Spinal cord (tissue), 10 donors: ENCODE measurements around the gene ABHD17B. TPM values are rescaled to one million over a fixed set of nuclear protein-coding genes. Genes with fewer than 3 reads are reported as not detected.

Source experiments
- DNase-seq, 6 donors: peaks; one replicate each; pipeline versions ENCODE4 v3.0.0 to v3.0.0-alpha.2; 2013 to 2015; ENCODE audit warnings: low spot score in 6 of 6, low read depth in 4 of 6
- H3K27ac ChIP-seq: one replicate; pipeline ENCODE4 v1.5.1; 2013; ENCODE audit warnings: low read depth, low read length, control low read depth
- H3K27me3 ChIP-seq: one replicate; pipeline ENCODE4 v1.6.1; 2013; ENCODE audit warnings: low read length; ENCODE audit not compliant: control insufficient read depth, insufficient read depth
- H3K36me3 ChIP-seq: one replicate; pipeline ENCODE4 v1.6.1; 2013; ENCODE audit warnings: low read length; ENCODE audit not compliant: control insufficient read depth, insufficient read depth
- H3K4me1 ChIP-seq: one replicate; pipeline ENCODE4 v1.6.1; 2013; ENCODE audit warnings: low read length; ENCODE audit not compliant: control insufficient read depth, insufficient read depth
- H3K4me3 ChIP-seq: one replicate; pipeline ENCODE4 v1.5.1; 2013; ENCODE audit warnings: low read depth, low read length, control low read depth
- H3K9me3 ChIP-seq: one replicate; pipeline ENCODE4 v1.6.1; 2013; ENCODE audit warnings: low read length; ENCODE audit not compliant: control insufficient read depth, insufficient read depth
- WGBS: methylation state at CpG from one replicate; pipeline ENCODE4 v1.1.5; 2013; ENCODE audit warnings: missing lambda C conversion rate; ENCODE audit not compliant: insufficient coverage; 5-methylcytosine and 5-hydroxymethylcytosine counted together
- polyA plus RNA-seq, 2 donors: library from polyadenylated mRNA; unstranded; fragments of 120-200 nt; gene quantifications; one replicate each; pipeline ENCODE4 v1.2.1, GENCODE V29; 2013; ENCODE audit not compliant: insufficient read length in 2 of 2
- total RNA-seq, 2 donors: library from RNA; depleted of rRNA in 1 of 2; stranded (reverse); fragments of 120-200 nt in 1 of 2; fragments of >200 nt in 1 of 2; gene quantifications; one replicate each; pipeline versions ENCODE4 v1.2.3 to v1.2.4, GENCODE V29; 2013 to 2014
- donor health status: healthy.

ABHD17B gene
- total and polyA plus RNA-seq, 4 donors: 33.7 to 91.8 (median 50.4) TPM

DNA sequence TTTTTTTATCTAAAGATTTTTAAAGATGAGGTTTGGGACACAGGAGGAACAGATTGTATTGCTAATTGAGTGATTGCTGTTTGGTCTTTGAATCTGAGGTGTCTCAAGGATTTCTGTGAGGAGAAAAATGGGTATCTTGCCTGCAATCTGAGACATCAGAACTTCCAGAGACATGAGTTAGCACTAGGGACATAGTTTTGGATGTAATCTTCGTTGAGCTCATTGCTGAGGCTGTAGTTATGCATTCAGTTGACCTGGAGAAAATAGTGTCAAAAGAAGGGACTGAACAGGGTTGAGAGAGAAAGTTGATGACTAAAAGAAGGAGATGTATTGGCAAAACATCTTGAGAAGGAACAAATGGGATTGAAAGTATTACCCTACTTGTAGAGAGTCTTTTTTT lies 25.1 kb upstream of the ABHD17B start:
- Histone ChIP-seq H3K36me3 (no peaks in the 10 kb centered on the region), H3K4me1 (no peaks in the 10 kb centered on the region), H3K9me3 (no peaks in the 10 kb centered on the region), H3K27me3 (no peaks in the 10 kb centered on the region), H3K4me3 (no peak overlapping the region), H3K27ac (no peak overlapping the region)
- 71% methylated on average over 1 of the region's 1 CpG for WGBS
- no peak for DNase-seq

GRCh38 chr9:71931166-71931565 lies 20.2 kb upstream of the ABHD17B start:
- no peak overlapping the region for H3K4me3 ChIP-seq
- H3K4me1 ChIP-seq: peaks cover 4% of the 10 kb centered on the region
- no CpG with 5 or more reads among the region's 2 CpGs for WGBS
- H3K27me3 ChIP-seq: no peaks in the 10 kb centered on the region
- no peaks in the 10 kb centered on the region for H3K9me3 ChIP-seq
- H3K36me3 ChIP-seq: no peaks in the 10 kb centered on the region
- no peak overlapping the region for H3K27ac ChIP-seq
- no peak for DNase-seq

GRCh38 chr9:71929791-71930440 lies 18.9 kb upstream of the ABHD17B start:
- peaks cover 4% of the 10 kb centered on the region for H3K4me1 ChIP-seq
- H3K4me3 ChIP-seq: no peak overlapping the region
- no CpG with 5 or more reads among the region's 2 CpGs for WGBS
- no peaks in the 10 kb centered on the region for H3K27me3 ChIP-seq
- no peaks in the 10 kb centered on the region for H3K9me3 ChIP-seq
- DNase-seq: no peak
- no peak overlapping the region for H3K27ac ChIP-seq
- H3K36me3 ChIP-seq: no peaks in the 10 kb centered on the region

DNA sequence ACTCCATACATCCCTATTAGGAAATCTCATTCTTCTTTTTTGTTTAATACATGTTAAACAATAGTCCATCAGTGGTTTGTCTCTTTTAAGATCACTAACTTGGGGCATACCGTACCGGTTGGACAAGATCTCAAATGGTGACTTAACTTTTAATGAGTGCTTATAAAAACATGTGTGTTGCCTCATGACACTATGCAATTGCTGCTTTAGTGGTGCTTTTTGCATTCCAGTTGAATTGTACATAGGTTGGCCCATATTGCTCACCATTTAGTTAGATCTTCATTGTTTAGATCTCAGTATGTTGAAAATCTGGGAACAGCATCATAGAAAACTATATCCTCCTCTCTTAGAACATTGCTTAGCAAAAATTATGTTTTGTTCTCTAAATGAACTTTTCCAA lies 18.2 kb upstream of the ABHD17B start:
- no peak for DNase-seq
- Histone ChIP-seq H3K27ac (no peak overlapping the region), H3K27me3 (no peaks in the 10 kb centered on the region), H3K36me3 (no peaks in the 10 kb centered on the region), H3K9me3 (no peaks in the 10 kb centered on the region), H3K4me3 (no peak overlapping the region), H3K4me1 (peaks cover 4% of the 10 kb centered on the region)
- WGBS: no CpG with 5 or more reads among the region's 2 CpGs

DNA sequence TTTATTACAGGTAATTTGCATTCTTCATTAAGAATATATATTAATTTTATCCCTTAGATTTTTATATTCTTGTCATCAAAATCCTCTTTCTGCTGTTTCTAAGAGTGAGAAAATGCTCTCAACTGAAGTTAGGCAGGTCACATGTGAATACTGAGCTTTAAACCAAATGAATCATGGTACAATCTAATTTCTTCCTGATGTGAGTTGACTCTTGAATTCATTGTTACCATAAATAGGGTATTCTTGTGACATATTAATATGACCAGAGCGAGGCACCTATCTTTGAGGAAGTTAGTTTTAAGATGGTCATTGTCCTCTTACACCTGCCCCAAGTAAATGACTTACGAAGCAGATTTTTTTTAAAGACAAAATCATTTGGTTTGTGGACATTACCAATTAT lies 17.8 kb upstream of the ABHD17B start:
- Histone ChIP-seq H3K36me3 (no peaks in the 10 kb centered on the region), H3K27me3 (no peaks in the 10 kb centered on the region), H3K27ac (no peak overlapping the region), H3K4me1 (peaks cover 4% of the 10 kb centered on the region), H3K9me3 (no peaks in the 10 kb centered on the region), H3K4me3 (no peak overlapping the region)
- no CpG with 5 or more reads among the region's 2 CpGs for WGBS
- no peak for DNase-seq

DNA sequence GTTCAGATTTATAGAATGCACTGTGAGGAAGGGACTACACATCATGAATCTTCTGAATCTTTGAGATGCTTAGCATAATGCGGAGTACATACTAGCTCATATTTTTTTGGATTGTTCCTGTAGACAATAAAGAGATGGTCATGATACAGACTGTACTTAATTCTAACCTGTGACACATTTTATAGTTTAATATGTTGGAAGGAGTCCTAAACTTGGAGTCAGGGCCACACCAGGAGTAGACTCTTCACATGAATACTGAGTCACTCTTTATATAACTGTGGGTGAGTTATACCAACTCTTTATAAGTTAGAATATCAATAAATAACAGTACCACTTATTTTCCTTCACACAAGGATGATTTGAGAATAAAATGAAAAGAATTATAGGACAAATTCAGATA lies 17.4 kb upstream of the ABHD17B start:
- Histone ChIP-seq H3K36me3 (no peaks in the 10 kb centered on the region), H3K9me3 (no peaks in the 10 kb centered on the region), H3K4me3 (no peak overlapping the region), H3K4me1 (peaks cover 4% of the 10 kb centered on the region), H3K27me3 (no peaks in the 10 kb centered on the region), H3K27ac (no peak overlapping the region)
- no CpG with 5 or more reads among the region's 1 CpG for WGBS
- no peak for DNase-seq

- DNase-seq: no peak
- H3K4me1 ChIP-seq: peaks cover 4% of the 10 kb centered on the region
- H3K36me3 ChIP-seq: no peaks in the 10 kb centered on the region
- no peaks in the 10 kb centered on the region for H3K27me3 ChIP-seq
- no peak overlapping the region for H3K4me3 ChIP-seq
- H3K9me3 ChIP-seq: no peaks in the 10 kb centered on the region
- H3K27ac ChIP-seq: no peak overlapping the region
Measured at GRCh38 chr9:71925834-71926233, 14.8 kb upstream of the ABHD17B start.

GRCh38 chr9:71924576-71924975 lies 13.6 kb upstream of the ABHD17B start:
- no peaks in the 10 kb centered on the region for H3K9me3 ChIP-seq
- H3K27ac ChIP-seq: no peak overlapping the region
- H3K4me3 ChIP-seq: no peak overlapping the region
- H3K4me1 ChIP-seq: peaks cover 4% of the 10 kb centered on the region
- H3K36me3 ChIP-seq: no peaks in the 10 kb centered on the region
- no peaks in the 10 kb centered on the region for H3K27me3 ChIP-seq
- no peak for DNase-seq

- no peak for DNase-seq
- Histone ChIP-seq H3K9me3 (no peaks in the 10 kb centered on the region), H3K27me3 (no peaks in the 10 kb centered on the region), H3K4me1 (no peaks in the 10 kb centered on the region), H3K4me3 (no peak overlapping the region), H3K27ac (no peak overlapping the region), H3K36me3 (no peaks in the 10 kb centered on the region)
Measured at GRCh38 chr9:71921190-71921814, 10.3 kb upstream of the ABHD17B start.

- H3K36me3 ChIP-seq: no peaks in the 10 kb centered on the region
- H3K9me3 ChIP-seq: no peaks in the 10 kb centered on the region
- H3K27ac ChIP-seq: no peak overlapping the region
- no peaks in the 10 kb centered on the region for H3K27me3 ChIP-seq
- H3K4me1 ChIP-seq: no peaks in the 10 kb centered on the region
- DNase-seq: no peak
- no CpG with 5 or more reads among the region's 1 CpG for WGBS
- H3K4me3 ChIP-seq: no peak overlapping the region
Measured at GRCh38 chr9:71920456-71921189, 9.6 kb upstream of the ABHD17B start.
